ENCODE data around the gene SPATA13. TPM values are rescaled to one million over a fixed set of nuclear protein-coding genes. Genes with fewer than 3 reads are reported as not detected.

SPATA13 gene
- total RNA-seq, 2 experiments from 2014 or later, result 56.8 to 57.4 TPM

DNA sequence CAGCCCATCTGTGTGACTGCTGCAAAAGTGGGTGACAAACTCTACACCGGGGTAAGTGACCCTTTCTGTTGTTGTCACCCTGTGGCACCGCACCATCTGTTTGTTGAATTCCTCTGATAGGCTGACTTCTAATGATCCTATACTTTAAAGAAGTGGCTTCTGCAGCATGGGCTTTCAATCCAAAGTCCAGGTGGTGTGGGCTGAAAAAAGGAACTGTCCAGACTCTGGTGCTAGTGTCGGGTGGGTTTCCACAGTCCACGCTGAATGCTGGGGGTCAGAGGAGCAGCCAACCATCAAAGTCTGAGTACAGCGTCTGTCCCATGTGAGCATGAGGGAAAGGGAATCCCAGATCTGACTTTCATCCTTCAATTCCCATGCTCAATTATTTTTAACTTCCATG, 31.6 kb upstream of the SPATA13 start:
- no peak for DNase-seq
- Mint-ChIP-seq H3K4me3 (no peak overlapping the region), H3K27me3 (ENCODE audit: low read depth) (peaks cover 25% of the 10 kb centered on the region), H3K4me1 (ENCODE audit: low read depth) (peaks cover 5% of the 10 kb centered on the region), H3K9me3 (peaks cover 11% of the 10 kb centered on the region), H3K36me3 (ENCODE audit: low read depth) (peaks cover 3% of the 10 kb centered on the region), H3K27ac (no peak overlapping the region)
- CTCF ChIA-PET, result no interaction called here
- intact Hi-C loops (cut with micrococcal nuclease), result no loop called here

DNA sequence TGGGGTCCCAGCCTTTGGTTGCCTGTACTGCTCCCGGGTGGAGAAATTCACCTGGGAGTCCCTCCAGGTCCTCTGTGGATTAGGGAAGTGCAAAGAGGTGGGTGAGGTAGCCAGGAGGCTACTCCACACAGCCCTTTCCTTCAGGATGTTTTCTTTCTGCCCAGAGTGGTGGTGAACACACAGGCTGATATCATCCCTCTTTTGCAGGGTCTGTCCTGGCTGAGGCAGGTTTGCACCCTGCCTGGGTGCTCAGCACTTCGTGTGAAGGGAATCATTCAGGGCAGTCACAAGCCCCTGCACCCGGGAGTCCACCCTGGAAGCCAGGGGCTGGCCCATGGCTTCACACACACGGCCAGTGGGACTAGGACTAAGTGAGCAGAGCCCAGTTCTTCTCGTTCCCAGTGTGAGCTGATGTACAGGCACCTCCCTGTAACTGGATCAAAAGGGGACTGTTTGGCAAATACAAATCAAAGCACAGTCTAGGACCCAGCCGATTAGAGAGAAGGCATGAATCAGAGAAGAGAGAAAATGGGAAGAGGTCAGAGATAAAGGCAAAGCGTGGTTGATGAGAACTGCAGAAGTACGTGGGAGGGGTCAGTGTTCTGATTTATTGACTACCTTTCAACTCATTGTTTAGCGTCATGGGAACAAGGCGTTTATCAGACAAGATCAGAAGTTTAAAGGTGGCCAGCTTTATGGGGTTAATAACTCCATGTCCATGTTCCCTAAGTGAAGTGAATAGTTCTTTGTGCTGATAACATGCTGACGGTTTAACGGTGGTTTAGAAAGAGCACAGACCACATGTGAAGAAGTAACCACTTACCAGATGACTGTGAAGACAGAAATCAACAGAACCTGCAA, 30.4 kb upstream of the SPATA13 start:
- no peak overlapping the region for H3K4me3 Mint-ChIP-seq
- CTCF ChIA-PET, result no interaction called here
- peaks cover 5% of the 10 kb centered on the region for H3K4me1 Mint-ChIP-seq (ENCODE audit: low read depth)
- H3K9me3 Mint-ChIP-seq, result peaks cover 11% of the 10 kb centered on the region
- H3K27ac Mint-ChIP-seq, result no peak overlapping the region
- H3K27me3 Mint-ChIP-seq (ENCODE audit: low read depth), result peaks cover 22% of the 10 kb centered on the region
- H3K36me3 Mint-ChIP-seq (ENCODE audit: low read depth), result peaks cover 3% of the 10 kb centered on the region
- intact Hi-C loops (cut with micrococcal nuclease), result no loop called here
- no peak for DNase-seq

DNA sequence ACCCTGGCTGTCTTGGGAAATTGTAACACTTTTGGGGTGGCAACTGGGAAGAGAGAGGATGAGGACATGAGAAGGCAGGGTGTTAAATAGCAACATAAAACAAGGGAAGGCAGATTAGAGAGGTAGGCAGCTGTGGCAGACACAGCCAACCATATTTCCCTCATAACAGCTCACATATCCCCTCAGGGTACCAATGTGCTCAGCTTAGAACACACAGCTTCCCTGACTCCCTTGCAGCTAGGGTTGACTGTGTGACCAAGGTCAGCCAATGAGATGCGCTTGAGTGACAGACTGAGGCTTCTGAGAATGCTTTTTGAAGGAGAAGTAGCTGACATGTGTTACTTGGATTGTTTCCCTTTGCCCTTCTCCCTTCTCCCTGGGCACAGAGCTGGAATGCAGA, 28.8 kb upstream of the SPATA13 start:
- Mint-ChIP-seq H3K4me1 (ENCODE audit: low read depth) (peaks cover 5% of the 10 kb centered on the region), H3K27ac (no peak overlapping the region), H3K9me3 (peaks cover 11% of the 10 kb centered on the region), H3K27me3 (ENCODE audit: low read depth) (peaks cover 16% of the 10 kb centered on the region), H3K4me3 (no peak overlapping the region), H3K36me3 (ENCODE audit: low read depth) (peaks cover 3% of the 10 kb centered on the region)
- CTCF ChIA-PET, result no interaction called here
- no peak for DNase-seq
- intact Hi-C loops (cut with micrococcal nuclease), result no loop called here

DNA sequence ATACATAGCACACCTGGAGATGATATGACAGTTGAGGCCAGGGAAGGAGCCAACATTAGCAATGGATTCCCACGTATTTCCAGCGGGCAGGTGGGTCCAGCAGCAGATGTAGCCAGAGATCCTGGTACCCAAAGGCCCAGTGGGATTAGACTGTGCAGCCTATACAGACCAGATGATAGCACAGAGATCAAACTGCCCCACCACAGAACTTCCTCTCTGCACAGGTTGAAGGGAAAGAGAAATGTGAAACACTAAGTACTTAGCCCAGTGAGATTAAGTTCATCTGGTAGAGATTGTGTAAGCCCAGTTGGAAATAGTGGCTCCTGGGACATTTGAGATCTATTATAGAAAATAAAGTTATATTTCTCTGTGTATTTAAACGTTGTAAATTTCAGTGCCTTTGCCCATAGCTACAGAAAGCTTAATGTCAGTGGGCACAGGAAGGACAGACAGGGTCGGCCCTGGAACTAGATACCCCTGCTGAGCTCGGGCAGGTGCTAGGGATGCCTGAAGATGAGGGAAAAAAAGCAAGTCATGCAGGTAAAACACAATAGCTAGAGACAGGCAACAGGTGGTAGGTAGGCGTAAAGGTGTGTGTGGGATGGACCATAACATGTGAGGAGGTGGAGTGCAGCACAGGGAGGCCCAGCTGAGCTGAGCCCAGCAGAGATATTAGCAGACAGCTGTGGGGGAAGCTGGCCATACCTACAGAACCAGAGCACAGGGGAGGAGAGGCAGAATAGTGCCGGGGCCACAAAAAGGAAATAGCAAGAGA, 27.3 kb upstream of the SPATA13 start:
- H3K4me3 Mint-ChIP-seq, result no peak overlapping the region
- H3K27me3 Mint-ChIP-seq (ENCODE audit: low read depth), result peaks cover 12% of the 10 kb centered on the region
- DNase-seq, result no peak
- no peak overlapping the region for H3K27ac Mint-ChIP-seq
- intact Hi-C loops (cut with micrococcal nuclease), result no loop called here
- H3K4me1 Mint-ChIP-seq (ENCODE audit: low read depth), result no peaks in the 10 kb centered on the region
- CTCF ChIA-PET, result interaction anchor here (0.6 kb wide), 1 partner anchor 32 kb away, joined by 3 read pairs; no protein-coding TSS in a partner anchor
- peaks cover 11% of the 10 kb centered on the region for H3K9me3 Mint-ChIP-seq
- peaks cover 3% of the 10 kb centered on the region for H3K36me3 Mint-ChIP-seq (ENCODE audit: low read depth)

DNA sequence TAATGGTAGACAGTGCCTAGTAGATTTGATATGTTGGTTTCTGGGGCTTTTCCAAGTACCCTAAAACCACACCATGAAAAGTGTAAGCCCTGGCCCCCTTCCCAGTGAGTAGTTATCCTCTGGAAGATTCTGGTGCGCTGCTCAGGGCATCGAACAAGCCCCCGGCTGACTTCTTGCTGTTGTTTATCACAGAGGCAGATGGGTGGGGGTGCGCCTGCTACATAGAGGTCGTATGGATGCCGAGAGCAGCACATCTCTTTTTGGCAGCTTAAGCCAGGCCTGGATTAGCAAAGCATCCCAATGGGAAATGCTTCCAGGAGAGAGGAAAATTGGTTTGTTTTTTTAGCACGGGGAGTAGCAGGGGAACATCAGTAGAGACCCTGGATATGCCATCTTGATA, 26.3 kb upstream of the SPATA13 start:
- Mint-ChIP-seq H3K9me3 (peaks cover 11% of the 10 kb centered on the region), H3K27me3 (ENCODE audit: low read depth) (peaks cover 12% of the 10 kb centered on the region), H3K27ac (no peak overlapping the region), H3K36me3 (ENCODE audit: low read depth) (peaks cover 3% of the 10 kb centered on the region), H3K4me3 (no peak overlapping the region), H3K4me1 (ENCODE audit: low read depth) (no peaks in the 10 kb centered on the region)
- CTCF ChIA-PET, result interaction anchor here (1.1 kb wide), 1 partner anchor 18 kb away, joined by 3 read pairs; no protein-coding TSS in a partner anchor
- intact Hi-C loops (cut with micrococcal nuclease), result no loop called here
- DNase-seq, result no peak

DNA sequence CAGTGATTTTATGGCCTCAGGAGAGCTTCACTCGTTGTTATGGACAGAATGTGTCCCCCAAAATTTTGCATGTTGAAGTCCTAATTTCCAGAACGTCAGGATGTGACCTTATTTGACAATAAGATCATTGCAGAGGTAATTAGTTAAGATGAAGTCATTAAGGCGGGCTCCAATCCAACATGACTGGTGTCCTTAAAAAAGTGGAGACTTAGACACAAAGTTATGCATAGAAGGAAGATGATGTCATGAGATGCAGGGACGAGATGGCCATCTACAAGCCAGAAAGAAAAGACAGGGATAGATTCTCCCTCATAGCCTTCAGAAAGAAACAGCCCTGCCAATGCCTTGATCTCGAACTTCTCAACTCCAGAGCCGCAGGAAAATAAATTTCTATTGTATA, 25.8 kb upstream of the SPATA13 start:
- intact Hi-C loops (cut with micrococcal nuclease), result no loop called here
- H3K9me3 Mint-ChIP-seq, result peaks cover 11% of the 10 kb centered on the region
- no peak overlapping the region for H3K27ac Mint-ChIP-seq
- peaks cover 12% of the 10 kb centered on the region for H3K27me3 Mint-ChIP-seq (ENCODE audit: low read depth)
- no peaks in the 10 kb centered on the region for H3K4me1 Mint-ChIP-seq (ENCODE audit: low read depth)
- CTCF ChIA-PET, result interaction anchor here (1.1 kb wide), 1 partner anchor 17 kb away, joined by 3 read pairs; no protein-coding TSS in a partner anchor
- no peak for DNase-seq
- no peak overlapping the region for H3K4me3 Mint-ChIP-seq
- H3K36me3 Mint-ChIP-seq (ENCODE audit: low read depth), result peaks cover 3% of the 10 kb centered on the region

DNA sequence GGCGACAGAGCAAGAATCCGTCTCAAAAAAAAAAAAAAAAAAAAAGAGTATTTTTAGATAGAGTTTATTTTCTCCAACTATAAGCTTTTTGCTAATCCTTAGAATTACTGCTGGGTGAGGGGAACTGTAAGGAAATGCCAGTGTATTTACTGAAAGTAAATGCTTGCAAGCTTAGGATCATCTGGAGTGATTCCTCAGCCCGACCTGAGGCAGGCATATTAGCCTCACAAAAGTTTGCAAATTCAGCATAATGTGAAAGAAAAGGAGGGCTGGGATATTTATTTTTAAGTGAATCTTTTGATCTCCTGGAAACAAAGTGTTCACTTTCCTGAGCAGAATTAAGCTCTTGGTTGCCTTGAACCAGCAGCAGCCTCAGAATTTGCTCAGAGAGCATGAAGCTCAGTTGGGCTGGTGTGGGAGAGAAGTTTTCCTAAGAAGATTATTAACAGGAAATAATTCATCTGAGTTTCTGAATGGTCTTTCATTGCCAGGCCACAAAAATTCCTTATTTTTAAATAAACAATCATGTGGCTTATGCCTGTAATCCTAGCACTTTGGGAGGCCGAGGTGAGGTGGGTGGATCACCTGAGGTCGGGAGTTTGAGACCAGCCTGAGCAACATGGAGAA, 24.7 kb upstream of the SPATA13 start:
- CTCF ChIA-PET, result no interaction called here

DNA sequence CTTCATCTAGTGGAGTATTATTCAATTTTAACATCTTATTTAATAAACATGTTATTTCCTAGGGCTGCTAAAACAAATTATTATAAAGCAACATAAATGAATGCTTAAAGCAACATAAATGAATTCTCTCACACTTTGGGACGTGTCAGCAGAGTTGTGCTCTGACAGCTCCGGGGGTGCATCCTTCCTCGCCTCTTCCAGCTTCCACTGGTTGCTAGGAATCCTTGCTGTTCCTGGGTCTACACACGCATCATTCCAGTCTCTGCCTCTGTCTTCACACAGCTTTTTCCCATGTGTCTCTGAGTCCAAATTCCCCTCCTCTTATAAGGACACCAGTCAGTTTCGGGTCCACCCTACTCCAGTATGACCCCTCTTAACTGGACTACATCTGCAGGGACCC, 21.6 kb upstream of the SPATA13 start:
- no peak for DNase-seq
- no peaks in the 10 kb centered on the region for H3K27me3 Mint-ChIP-seq (ENCODE audit: low read depth)
- no peaks in the 10 kb centered on the region for H3K36me3 Mint-ChIP-seq (ENCODE audit: low read depth)
- no peak overlapping the region for H3K27ac Mint-ChIP-seq
- CTCF ChIA-PET, result interaction anchor here (0.7 kb wide), 1 partner anchor 132 kb away, joined by 4 read pairs; no protein-coding TSS in a partner anchor
- no peaks in the 10 kb centered on the region for H3K9me3 Mint-ChIP-seq
- no peak overlapping the region for H3K4me3 Mint-ChIP-seq
- intact Hi-C loops (cut with micrococcal nuclease), result no loop called here
- H3K4me1 Mint-ChIP-seq (ENCODE audit: low read depth), result no peaks in the 10 kb centered on the region

More for the DNA sequence above, 24.7 kb upstream of the SPATA13 start:
- peaks cover 11% of the 10 kb centered on the region for H3K9me3 Mint-ChIP-seq
- peaks cover 7% of the 10 kb centered on the region for H3K27me3 Mint-ChIP-seq (ENCODE audit: low read depth)
- H3K4me1 Mint-ChIP-seq (ENCODE audit: low read depth), result no peaks in the 10 kb centered on the region
- DNase-seq, result no peak
- intact Hi-C loops (cut with micrococcal nuclease), result no loop called here
- peaks cover 3% of the 10 kb centered on the region for H3K36me3 Mint-ChIP-seq (ENCODE audit: low read depth)
- no peak overlapping the region for H3K27ac Mint-ChIP-seq
- H3K4me3 Mint-ChIP-seq, result no peak overlapping the region

DNA sequence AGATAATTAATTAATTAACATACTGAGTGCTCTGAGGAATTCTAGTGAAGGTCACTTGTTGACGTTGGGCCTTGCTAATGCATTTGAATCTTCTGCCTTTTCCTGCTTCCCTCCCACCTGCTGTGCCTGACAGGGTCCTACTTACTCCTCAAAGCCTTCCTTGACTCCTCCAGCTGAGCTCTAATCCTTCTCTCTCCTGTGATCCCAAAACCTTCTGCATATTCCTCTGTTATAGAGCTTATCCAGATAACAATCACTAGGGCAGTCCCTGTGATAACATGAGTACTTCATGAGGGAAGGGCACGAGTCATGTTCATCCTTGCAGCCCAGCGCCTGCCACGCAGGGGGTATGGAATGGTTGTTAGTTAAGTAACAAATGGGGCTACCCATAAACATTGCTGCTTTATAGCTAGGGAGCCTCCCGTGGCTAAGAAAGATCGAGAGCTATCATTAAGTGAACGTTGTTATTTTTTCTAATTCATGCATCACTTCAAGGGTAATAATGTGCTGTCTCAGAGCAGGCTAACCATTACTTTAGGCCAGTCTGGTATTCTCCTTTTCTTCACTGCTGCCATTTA, 19.1 kb upstream of the SPATA13 start:
- H3K4me3 Mint-ChIP-seq, result no peak overlapping the region
- H3K9me3 Mint-ChIP-seq, result no peaks in the 10 kb centered on the region
- no peaks in the 10 kb centered on the region for H3K36me3 Mint-ChIP-seq (ENCODE audit: low read depth)
- intact Hi-C loops (cut with micrococcal nuclease), result no loop called here
- no peaks in the 10 kb centered on the region for H3K27me3 Mint-ChIP-seq (ENCODE audit: low read depth)
- H3K4me1 Mint-ChIP-seq (ENCODE audit: low read depth), result no peaks in the 10 kb centered on the region
- no peak for DNase-seq
- no peak overlapping the region for H3K27ac Mint-ChIP-seq
- CTCF ChIA-PET, result interaction anchor here (1.2 kb wide), 1 partner anchor 19 kb away, joined by 3 read pairs; the partner anchor contains the start of gene SPATA13

DNA sequence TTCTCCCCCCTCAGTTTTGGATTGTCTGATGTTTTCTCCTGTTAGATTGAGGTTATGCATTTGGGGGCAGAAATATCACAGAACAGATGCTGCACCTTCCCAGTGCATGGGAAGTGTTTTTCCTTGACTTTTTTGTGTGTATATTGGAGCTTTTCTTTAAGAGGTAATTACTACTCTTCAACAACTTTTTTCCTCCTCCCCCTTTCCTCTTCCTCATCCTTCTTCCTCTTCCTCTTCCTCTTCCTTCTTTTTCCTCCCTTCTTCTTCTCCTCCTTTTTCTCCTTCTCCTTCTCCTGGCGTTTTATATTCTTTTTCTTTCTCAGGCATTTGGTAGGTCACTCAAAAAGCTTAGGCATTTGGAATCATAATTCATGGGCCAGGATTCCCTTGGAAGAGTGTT, 18.1 kb upstream of the SPATA13 start:
- no peaks in the 10 kb centered on the region for H3K27me3 Mint-ChIP-seq (ENCODE audit: low read depth)
- H3K9me3 Mint-ChIP-seq, result no peaks in the 10 kb centered on the region
- no peaks in the 10 kb centered on the region for H3K4me1 Mint-ChIP-seq (ENCODE audit: low read depth)
- no peak for DNase-seq
- H3K36me3 Mint-ChIP-seq (ENCODE audit: low read depth), result no peaks in the 10 kb centered on the region
- no peak overlapping the region for H3K27ac Mint-ChIP-seq
- H3K4me3 Mint-ChIP-seq, result no peak overlapping the region
- intact Hi-C loops (cut with micrococcal nuclease), result no loop called here
- CTCF ChIA-PET, result no interaction called here

DNA sequence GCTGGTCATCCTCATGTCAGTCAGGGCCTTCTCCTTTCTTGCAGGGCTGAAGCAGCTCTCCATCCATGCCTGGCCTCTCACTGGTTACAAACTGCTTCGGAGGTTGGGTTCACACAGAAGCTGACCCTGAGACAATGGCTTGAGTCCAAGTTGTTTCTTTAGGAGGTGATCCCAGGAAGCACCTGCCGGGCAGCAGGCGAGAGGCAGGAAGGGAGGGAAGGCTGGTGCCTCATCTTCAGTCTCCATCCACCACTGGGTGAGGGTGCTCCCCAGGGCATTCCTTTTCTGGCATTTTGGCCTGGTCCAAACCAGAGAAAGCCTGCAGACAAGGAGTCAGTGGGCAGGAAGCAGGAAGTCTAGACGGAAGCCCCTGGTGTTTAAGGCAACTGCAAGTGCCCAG, 17.6 kb upstream of the SPATA13 start:
- H3K9me3 Mint-ChIP-seq, result no peaks in the 10 kb centered on the region
- intact Hi-C loops (cut with micrococcal nuclease), result no loop called here
- H3K36me3 Mint-ChIP-seq (ENCODE audit: low read depth), result no peaks in the 10 kb centered on the region
- H3K4me3 Mint-ChIP-seq, result no peak overlapping the region
- no peak overlapping the region for H3K27ac Mint-ChIP-seq
- H3K4me1 Mint-ChIP-seq (ENCODE audit: low read depth), result no peaks in the 10 kb centered on the region
- DNase-seq, result no peak
- CTCF ChIA-PET, result no interaction called here
- H3K27me3 Mint-ChIP-seq (ENCODE audit: low read depth), result no peaks in the 10 kb centered on the region

DNA sequence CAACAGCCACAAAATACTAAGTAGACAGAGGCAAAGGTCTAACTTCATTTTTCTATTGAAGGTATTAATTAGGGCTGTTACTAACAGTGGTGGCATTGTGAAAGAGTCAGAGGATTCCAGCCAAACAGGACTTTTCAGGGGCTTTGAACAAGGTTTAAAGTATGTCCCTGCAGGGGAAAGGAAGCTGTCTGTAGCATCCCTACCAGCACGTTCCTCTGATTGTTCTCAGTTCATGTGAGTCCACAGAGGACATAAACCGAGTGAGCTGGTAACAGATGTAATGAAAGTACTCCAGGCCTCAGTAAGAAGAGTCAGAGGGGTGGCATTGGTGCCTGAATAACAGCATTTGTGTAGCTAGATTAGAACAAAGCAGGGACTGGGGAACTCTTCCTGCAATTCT, 15.3 kb upstream of the SPATA13 start:
- intact Hi-C loops (cut with micrococcal nuclease), result no loop called here
- Mint-ChIP-seq H3K4me1 (ENCODE audit: low read depth) (no peaks in the 10 kb centered on the region), H3K27ac (no peak overlapping the region), H3K27me3 (ENCODE audit: low read depth) (no peaks in the 10 kb centered on the region), H3K9me3 (no peaks in the 10 kb centered on the region), H3K4me3 (no peak overlapping the region), H3K36me3 (ENCODE audit: low read depth) (no peaks in the 10 kb centered on the region)
- CTCF ChIA-PET, result no interaction called here
- no peak for DNase-seq

Data from activated naive CD4-positive, alpha-beta T cell treated with anti-CD3 and anti-CD28 coated beads for 36 hours (primary cell).